Spleen (tissue), 11 donors: ENCODE measurements around the gene AKNA. TPM values are rescaled to one million over a fixed set of nuclear protein-coding genes. Genes with fewer than 3 reads are reported as not detected.

ENCODE experiments used
- DNase-seq: peaks from one replicate; pipeline ENCODE4 v3.0.0-alpha.2; 2020
- H3K27ac ChIP-seq, 8 donors: fragments of 200-600 bp; sonication (generic) in 7 of 8; 1 replicate in 4 of 8; 2 replicates in 4 of 8; pipeline versions ENCODE4 v1.5.0 to v1.8.0; 2016 to 2021; ENCODE audit warnings: inconsistent platforms in 4 of 8, mild to moderate bottlenecking in 4 of 8, moderate library complexity in 1 of 8
- H3K27me3 ChIP-seq, 7 donors: fragments of 200-600 bp; sonication (generic) in 6 of 7; replicated peaks in 1 of 7; 1 replicate in 4 of 7; 2 replicates in 3 of 7; pipeline versions ENCODE4 v1.5.0 to v1.8.0; 2016 to 2021; ENCODE audit warnings: inconsistent platforms in 3 of 7, mild to moderate bottlenecking in 1 of 7
- H3K36me3 ChIP-seq, 6 donors: fragments of 200-600 bp; sonication (generic) in 5 of 6; 1 replicate in 4 of 6; 2 replicates in 2 of 6; pipeline versions ENCODE4 v1.5.0 to v1.8.0; 2016 to 2021; ENCODE audit warnings: inconsistent platforms in 2 of 6
- H3K4me1 ChIP-seq, 6 donors: fragments of 200-600 bp; sonication (generic) in 5 of 6; 1 replicate in 3 of 6; 2 replicates in 3 of 6; pipeline versions ENCODE4 v1.5.0 to v1.8.0; 2016 to 2021; ENCODE audit warnings: inconsistent platforms in 3 of 6
- H3K4me3 ChIP-seq, 8 donors: fragments of 200-600 bp; sonication (generic) in 7 of 8; 1 replicate in 4 of 8; 2 replicates in 4 of 8; pipeline versions ENCODE4 v1.5.0 to v1.8.0; 2016 to 2021; ENCODE audit warnings: inconsistent platforms in 4 of 8, mild to moderate bottlenecking in 4 of 8, moderate library complexity in 2 of 8
- H3K9me3 ChIP-seq, 8 donors: fragments of 200-600 bp; sonication (generic) in 7 of 8; 1 replicate in 4 of 8; 2 replicates in 4 of 8; pipeline versions ENCODE4 v1.5.0 to v1.8.0; 2016 to 2021; ENCODE audit warnings: inconsistent platforms in 4 of 8
- POLR2A ChIP-seq, 3 donors: fragments of 450-650 bp; IDR thresholded peaks; one replicate each; pipeline ENCODE4 v1.5.1; 2017; ENCODE audit warnings: antibody characterized with exemption in 3 of 3, mild to moderate bottlenecking in 1 of 3
- POLR2AphosphoS5 ChIP-seq, 3 donors: sonication (generic); formaldehyde crosslinking; IDR thresholded peaks; one replicate each; pipeline ENCODE4 v1.5.1; 2017; ENCODE audit warnings: antibody characterized with exemption in 3 of 3
- WGBS, 5 donors: extraction: QIAGEN DNeasy Blood & Tissue Kit in 3 of 5; methylation state at CpG; one replicate each; pipeline versions ENCODE4 v1.1.5 to v1.1.7; 2013 to 2018; 5-methylcytosine and 5-hydroxymethylcytosine counted together
- intact Hi-C: fragments of 100-400 bp; cut with DNase I; formaldehyde crosslinking; loops from one replicate; pipeline ENCODE4 v1.15.0; 2023; ENCODE audit warnings: low total_unique reads
- polyA plus RNA-seq, 3 donors: library from polyadenylated mRNA; stranded (reverse); fragments of 200-250 nt; gene quantifications; one replicate each; pipeline ENCODE4 v1.2.1, GENCODE V29; 2013
- total RNA-seq, 7 donors: library from RNA; depleted of rRNA in 3 of 7; stranded (reverse); fragments of >200 nt in 3 of 7; fragmentation: NEBNext Ultra II Directional in 4 of 7; extraction: Animal tissue kit (Norgen Biotek cat#: 25700) in 4 of 7; gene quantifications; one replicate each; pipeline versions ENCODE4 v1.1.0 to v1.2.1, GENCODE V29; 2016 to 2021
- TF ChIP-seq, protein P1 (sequence below), 11 experiments: fragments of 200-600 bp in 7 of 11; fragments of 450-650 bp in 4 of 11; sonication (generic) in 4 of 11; IDR thresholded peaks in 8 of 11; conservative IDR thresholded peaks in 3 of 11; 1 replicate in 7 of 11; 2 replicates in 4 of 11; pipeline versions ENCODE4 v1.4.0 to v1.8.0; 2016 to 2021; ENCODE audit warnings: antibody characterized with exemption in 11 of 11, inconsistent platforms in 4 of 11, mild to moderate bottlenecking in 1 of 11
- donor health status: healthy with polysubstance abuse.
- donor health status: DM: no; HTN: no; CAD: no; lungs with moderate emphysema.
- donor health status: DM: no; HTN: no; CAD: no.
- donor health status: Bipolar disorder and iron deficiency.
- donor health status: healthy.
- donor health status: DM: no; HTN: no; CAD: no.
- donor health status: DM: yes; HTN: yes; CAD: no.

Gene AKNA
- total and polyA plus RNA-seq, 10 donors, result 92.9 to 324 (median 216) TPM

DNA sequence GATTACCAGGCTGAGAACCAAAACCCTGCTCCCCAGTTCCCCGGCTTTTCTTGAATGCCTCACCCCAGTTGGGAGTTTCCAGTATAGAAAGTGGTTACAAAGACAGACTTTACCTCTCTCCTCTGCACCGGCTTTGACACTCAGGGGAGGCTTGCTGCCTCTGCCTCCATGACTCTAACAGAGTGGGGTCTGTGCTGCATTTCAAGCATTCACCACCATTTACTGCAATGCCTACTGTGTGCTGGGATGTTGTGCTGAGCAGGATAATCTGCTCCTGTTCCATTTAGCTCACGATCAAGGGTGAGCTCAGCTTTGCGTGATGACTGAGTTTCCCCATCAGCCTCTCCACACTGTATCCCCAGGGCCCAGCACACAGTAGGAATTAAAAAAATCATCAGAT, 39.9 kb upstream of the AKNA start:
- peak; percentile 22 for DNase-seq
- no peaks in the 10 kb centered on the region for H3K27me3 ChIP-seq
- H3K27ac ChIP-seq, result no peak overlapping the region
- H3K4me3 ChIP-seq, result no peak overlapping the region
- TF ChIP-seq, protein P1, sequence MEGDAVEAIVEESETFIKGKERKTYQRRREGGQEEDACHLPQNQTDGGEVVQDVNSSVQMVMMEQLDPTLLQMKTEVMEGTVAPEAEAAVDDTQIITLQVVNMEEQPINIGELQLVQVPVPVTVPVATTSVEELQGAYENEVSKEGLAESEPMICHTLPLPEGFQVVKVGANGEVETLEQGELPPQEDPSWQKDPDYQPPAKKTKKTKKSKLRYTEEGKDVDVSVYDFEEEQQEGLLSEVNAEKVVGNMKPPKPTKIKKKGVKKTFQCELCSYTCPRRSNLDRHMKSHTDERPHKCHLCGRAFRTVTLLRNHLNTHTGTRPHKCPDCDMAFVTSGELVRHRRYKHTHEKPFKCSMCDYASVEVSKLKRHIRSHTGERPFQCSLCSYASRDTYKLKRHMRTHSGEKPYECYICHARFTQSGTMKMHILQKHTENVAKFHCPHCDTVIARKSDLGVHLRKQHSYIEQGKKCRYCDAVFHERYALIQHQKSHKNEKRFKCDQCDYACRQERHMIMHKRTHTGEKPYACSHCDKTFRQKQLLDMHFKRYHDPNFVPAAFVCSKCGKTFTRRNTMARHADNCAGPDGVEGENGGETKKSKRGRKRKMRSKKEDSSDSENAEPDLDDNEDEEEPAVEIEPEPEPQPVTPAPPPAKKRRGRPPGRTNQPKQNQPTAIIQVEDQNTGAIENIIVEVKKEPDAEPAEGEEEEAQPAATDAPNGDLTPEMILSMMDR (IDR thresholded peaks at IDR 0.05 in 8 of 11, conservative IDR thresholded peaks at IDR 0.05 in 3 of 11), result no peak
- TF ChIP-seq POLR2AphosphoS5 (IDR thresholded peaks at IDR 0.05), result no peak
- TF ChIP-seq POLR2A (IDR thresholded peaks at IDR 0.05), result no peak
- H3K9me3 ChIP-seq, result no peaks in the 10 kb centered on the region
- peaks cover 0 to 4% (median 0%) of the 10 kb centered on the region in 6 donors for H3K4me1 ChIP-seq
- WGBS, 5 donors, result 79 to 98% (median 89%) methylated on average over 4 of the region's 4 CpGs
- peaks cover 0 to 22% (median 0%) of the 10 kb centered on the region in 6 donors for H3K36me3 ChIP-seq
- intact Hi-C loops, result no loop called here

DNA sequence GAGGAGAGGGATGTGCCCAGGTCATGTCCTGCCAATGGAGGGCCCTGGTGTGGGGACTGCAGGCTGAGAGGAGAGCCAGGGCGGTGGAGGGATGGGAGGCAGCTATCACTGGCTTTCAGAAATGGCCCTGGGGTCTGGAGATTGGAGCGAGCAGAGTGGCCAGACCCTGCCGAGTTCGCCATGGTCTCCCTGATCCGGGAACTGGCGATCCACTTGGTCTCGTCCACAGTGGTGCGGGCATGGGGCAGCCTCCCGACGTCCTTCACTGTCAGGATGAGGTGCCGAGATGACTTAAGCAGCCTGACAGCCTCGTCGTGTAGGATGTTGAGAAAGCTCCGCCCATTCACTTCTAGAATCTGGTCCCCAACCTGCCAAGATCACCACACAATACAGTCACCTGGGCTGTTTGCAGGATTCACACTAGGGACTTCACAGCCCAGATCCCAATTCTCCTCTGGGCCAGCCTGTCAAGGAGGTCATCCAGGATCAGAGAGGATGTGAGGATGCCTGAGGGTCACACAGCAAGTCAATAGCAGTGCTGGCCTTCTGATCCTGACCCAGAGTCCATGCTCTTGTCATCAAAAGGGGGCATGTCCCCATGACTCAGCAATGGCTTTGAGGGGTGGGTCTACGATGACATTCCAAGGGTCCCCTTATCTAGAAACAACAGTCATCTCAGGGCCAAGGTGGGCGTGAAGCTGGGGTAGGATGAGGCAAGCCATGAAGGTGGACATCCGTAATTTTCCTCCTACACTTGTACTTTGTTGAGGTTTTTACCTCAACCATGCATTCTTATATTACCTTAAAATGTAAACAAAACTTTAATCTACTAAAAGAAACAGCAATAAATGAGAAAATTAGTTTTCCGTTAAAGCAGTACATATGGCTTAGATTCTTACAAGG, 38.5 kb upstream of the AKNA start:
- WGBS, 5 donors, result 77 to 92% (median 84%) methylated on average over 18 of the region's 18 CpGs
- peak; percentile 50 for DNase-seq
- no peaks in the 10 kb centered on the region for H3K27me3 ChIP-seq
- intact Hi-C loops, result no loop called here
- no peaks in the 10 kb centered on the region for H3K9me3 ChIP-seq
- TF ChIP-seq, protein P1 (IDR thresholded peaks at IDR 0.05 in 8 of 11, conservative IDR thresholded peaks at IDR 0.05 in 3 of 11), result no peak
- TF ChIP-seq POLR2A (IDR thresholded peaks at IDR 0.05), result no peak
- TF ChIP-seq POLR2AphosphoS5 (IDR thresholded peaks at IDR 0.05), result no peak
- H3K27ac ChIP-seq, result no peak overlapping the region
- peaks cover 0 to 28% (median 0%) of the 10 kb centered on the region in 6 donors for H3K36me3 ChIP-seq
- no peak overlapping the region for H3K4me3 ChIP-seq
- peaks cover 0 to 4% (median 0%) of the 10 kb centered on the region in 6 donors for H3K4me1 ChIP-seq

DNA sequence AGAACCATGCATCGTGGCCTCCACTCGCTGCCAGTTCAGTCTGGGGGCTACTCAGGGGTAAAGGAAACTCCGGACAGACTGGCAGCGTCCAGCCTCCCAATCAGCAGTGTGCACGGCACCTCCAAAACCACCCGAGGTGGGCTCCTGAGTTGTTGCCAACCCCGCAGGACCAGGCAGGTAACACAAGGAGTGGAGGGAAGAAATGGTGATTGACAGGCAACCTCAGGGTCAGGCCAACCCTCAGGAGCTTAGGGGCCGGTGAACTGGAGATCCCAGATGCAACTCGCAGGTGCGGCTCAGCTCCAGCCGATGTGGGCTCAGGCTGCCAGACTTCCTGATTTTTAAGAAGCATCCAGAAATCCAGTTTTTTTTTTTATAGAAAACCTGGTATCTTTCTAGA, 37.3 kb upstream of the AKNA start:
- Histone ChIP-seq H3K27me3 (no peaks in the 10 kb centered on the region), H3K4me1 (peaks cover 0 to 4% (median 0%) of the 10 kb centered on the region in 6 donors), H3K9me3 (no peaks in the 10 kb centered on the region), H3K27ac (no peak overlapping the region), H3K4me3 (no peak overlapping the region), H3K36me3 (peaks cover 0 to 28% (median under 1%) of the 10 kb centered on the region in 6 donors)
- intact Hi-C loops, result no loop called here
- peak; percentile 49 for DNase-seq
- no peak for TF ChIP-seq POLR2AphosphoS5 (IDR thresholded peaks at IDR 0.05)
- no peak for TF ChIP-seq POLR2A (IDR thresholded peaks at IDR 0.05)
- TF ChIP-seq, protein P1 (IDR thresholded peaks at IDR 0.05 in 8 of 11, conservative IDR thresholded peaks at IDR 0.05 in 3 of 11), result no peak
- 86 to 89% (median 88%) methylated on average over 11 of the region's 11 CpGs for WGBS, 5 donors

DNA sequence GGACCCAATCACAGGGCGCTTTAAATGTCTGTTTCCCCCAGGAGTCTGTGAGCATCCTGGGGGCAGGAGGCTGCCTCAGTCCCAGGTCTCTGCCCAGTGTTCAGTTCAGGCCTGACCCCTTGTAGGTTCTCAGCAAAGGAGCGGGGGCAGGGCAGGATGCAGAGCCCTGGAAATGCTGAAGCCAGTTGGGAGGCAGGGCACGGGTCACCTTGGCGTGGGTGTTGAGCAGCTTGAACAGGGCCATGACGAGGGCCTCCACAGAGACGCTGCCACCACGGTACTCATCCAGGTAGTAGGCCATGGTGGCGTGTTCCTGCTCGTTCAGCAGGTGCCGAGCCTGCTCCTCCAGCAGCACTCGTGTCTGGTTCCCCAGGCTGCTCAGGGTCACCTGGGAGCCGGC, 36.3 kb upstream of the AKNA start:
- WGBS, 5 donors, result 81 to 92% (median 89%) methylated on average over 4 to 12 of the region's 12 CpGs
- peak; percentile 45 for DNase-seq

More for the DNA sequence above, 36.3 kb upstream of the AKNA start:
- Histone ChIP-seq H3K27me3 (no peaks in the 10 kb centered on the region), H3K27ac (no peak overlapping the region), H3K4me1 (peaks cover 0 to 4% (median 0%) of the 10 kb centered on the region in 6 donors), H3K4me3 (no peak overlapping the region), H3K9me3 (no peaks in the 10 kb centered on the region), H3K36me3 (peaks cover 0 to 31% (median 2%) of the 10 kb centered on the region in 6 donors)
- no peak for TF ChIP-seq POLR2A (IDR thresholded peaks at IDR 0.05)
- no peak for TF ChIP-seq POLR2AphosphoS5 (IDR thresholded peaks at IDR 0.05)
- TF ChIP-seq, protein P1 (IDR thresholded peaks at IDR 0.05 in 8 of 11, conservative IDR thresholded peaks at IDR 0.05 in 3 of 11), result no peak
- intact Hi-C loops, result no loop called here
